SKM-1 (cell line): ENCODE data around the gene AK2.
"Not testable (repeated sequence)": the region's sequence is repeated elsewhere in the genome, so short reads cannot be mapped to it uniquely, and the experiment has no call there.

ENCODE experiments used
- DNase-seq: peaks from one replicate; lab custom pipeline; 2025; ENCODE audit not compliant: unreplicated experiment; lab: John Stamatoyannopoulos, UW

AK2 gene

GRCh38 chr1:33024430-33025179 lies 12.1 kb downstream of the AK2 start:
- not testable (repeated sequence) for DNase-seq

DNA sequence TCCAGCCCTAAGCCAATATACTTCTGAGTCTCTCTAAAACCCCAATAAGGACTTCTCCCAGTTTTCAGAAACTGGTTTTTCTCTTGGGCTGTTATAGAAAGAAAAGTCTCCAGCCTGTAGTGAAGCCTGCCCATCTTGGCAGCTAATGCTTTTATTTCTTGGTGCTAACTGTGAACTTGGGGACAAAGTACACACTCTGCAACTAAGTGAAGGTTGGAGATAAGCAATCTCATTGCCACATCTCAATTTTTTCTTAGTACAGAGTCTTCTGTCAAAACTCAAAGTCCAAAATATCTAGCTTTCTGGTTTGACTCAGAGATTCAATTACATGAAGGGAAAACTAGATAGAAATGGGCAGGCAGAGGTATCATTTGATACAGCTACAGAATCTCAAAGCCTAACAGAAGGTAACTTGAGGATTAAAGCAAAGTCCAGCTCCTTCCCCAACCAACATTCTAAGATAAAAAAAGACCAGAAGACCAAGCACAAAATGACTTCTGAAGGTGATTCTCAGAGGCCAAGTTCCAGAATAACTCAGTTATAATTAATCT lies 14.0 kb downstream of the AK2 start:
- DNase-seq = no peak

DNA sequence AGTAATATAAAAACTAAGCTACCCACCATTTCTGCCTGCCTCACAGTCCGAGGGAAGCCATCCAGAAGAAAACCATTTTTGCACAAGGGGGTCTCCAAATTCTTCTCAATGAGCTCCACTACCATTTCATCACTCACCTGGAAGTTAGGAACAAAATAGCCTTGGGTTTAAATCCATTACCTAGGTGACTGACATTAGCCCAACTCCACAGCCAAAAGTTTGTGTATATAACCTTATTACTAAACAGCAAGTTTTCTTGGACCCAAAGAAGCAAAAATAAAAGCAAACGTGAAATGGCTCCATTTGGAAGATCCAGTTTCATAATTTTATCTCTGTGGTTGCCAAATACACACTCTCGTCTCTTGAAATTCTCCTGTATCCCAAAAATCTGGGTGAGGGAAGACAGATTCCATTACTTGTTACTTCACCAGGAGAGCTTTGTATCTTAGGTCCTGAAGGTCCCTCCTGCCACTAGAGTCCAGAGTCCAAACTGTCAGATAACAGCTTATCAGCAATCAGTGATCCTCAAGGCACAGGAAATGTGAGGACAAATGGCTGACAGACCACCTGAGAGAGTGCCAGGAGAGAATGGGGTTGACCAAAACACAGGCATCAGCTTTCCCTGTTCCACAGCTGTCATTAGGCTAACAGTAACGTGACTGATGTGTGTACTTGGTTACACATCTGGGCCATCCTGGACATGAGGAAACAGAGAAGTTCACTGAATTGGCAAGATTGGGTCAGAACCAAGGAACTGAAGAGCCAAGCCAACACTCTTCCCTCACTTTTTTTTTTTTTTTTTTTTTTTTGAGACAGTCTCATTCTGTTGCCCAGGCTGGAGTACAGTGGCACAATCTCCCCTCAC lies 14.9 kb downstream of the AK2 start:
- no peak for DNase-seq

DNA sequence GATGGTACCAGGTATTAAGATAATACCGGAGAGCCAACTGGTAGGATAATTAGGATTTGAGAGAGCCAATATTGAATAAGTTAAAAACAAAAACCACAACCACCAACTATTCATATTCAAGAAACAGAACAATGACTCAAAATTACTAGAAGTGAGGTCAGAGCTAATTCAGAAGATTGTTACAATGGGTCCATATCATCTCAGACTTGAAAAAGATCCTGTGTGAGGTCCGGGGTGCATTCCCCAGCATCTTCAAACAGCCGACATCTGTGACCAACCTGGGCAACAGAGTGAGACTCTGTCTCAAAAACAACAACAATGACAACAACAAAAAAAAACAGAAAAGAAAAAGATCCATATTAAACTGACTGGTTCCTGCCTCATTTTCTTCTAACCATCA lies 18.6 kb downstream of the AK2 start:
- DNase-seq = no peak

- no peak for DNase-seq
Measured at GRCh38 chr1:33017175-33017574, 19.5 kb downstream of the AK2 start.

GRCh38 chr1:33015216-33015615 lies 21.5 kb downstream of the AK2 start:
- no peak for DNase-seq

GRCh38 chr1:33014464-33015163 lies 22.1 kb downstream of the AK2 start:
- DNase-seq = no peak

DNA sequence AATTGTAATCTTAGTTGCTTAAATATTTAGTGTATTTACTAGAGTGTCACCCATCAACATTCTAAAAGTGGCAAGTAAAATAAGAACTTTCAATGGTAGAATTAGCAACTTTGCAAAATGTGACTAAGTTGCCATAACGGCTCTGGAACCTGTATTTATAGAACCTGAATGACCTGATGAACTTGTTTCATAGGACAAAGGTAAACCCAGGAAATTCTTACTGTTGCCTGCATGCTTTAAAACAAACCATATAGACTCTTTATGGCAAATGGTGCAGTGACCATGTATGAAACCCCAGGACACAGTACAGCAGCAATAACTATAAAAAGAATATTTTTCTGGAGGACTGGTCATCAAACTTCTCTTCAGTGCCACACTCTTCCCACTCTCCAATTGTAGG lies 22.9 kb downstream of the AK2 start:
- no peak for DNase-seq

- DNase-seq = no peak
Measured at GRCh38 chr1:33012165-33012564, 24.5 kb downstream of the AK2 start.

GRCh38 chr1:33010932-33011731 lies 25.6 kb downstream of the AK2 start:
- DNase-seq = no peak

GRCh38 chr1:33009561-33009960 lies 27.1 kb downstream of the AK2 start:
- no peak for DNase-seq

- DNase-seq = no peak
Measured at GRCh38 chr1:33008051-33008914, 28.4 kb downstream of the AK2 start.

GRCh38 chr1:33007190-33008050 lies 29.3 kb downstream of the AK2 start:
- DNase-seq = no peak

DNA sequence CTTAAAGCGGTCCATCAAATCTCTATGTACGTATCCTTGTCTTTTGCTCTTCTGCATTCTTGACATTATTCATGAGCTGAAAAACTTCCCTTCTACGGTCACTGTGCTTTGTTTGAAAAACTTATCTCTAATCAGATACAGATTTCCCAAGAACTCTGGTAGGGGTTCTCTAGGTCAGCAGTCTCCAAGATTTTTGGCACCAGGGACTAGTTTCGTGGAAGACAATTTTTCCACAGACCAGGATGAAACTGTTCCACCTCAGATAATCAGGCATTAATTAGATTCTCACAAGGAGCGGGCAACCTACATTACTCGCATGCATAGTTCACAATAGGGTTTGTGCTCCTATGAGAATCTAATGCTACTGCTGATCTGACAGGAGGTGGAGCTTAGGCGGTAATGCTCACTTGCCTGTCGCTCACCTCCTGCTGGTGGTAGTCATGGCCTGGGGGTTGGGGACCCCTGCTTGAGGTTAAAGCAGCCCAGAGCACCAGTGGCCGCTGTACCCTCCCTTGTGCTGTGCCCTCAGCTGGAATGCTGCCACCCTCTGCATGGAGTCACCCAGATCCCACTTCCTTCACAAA lies 30.8 kb downstream of the AK2 start:
- no peak for DNase-seq

GRCh38 chr1:33005117-33005837 lies 31.4 kb downstream of the AK2 start:
- DNase-seq = no peak

DNA sequence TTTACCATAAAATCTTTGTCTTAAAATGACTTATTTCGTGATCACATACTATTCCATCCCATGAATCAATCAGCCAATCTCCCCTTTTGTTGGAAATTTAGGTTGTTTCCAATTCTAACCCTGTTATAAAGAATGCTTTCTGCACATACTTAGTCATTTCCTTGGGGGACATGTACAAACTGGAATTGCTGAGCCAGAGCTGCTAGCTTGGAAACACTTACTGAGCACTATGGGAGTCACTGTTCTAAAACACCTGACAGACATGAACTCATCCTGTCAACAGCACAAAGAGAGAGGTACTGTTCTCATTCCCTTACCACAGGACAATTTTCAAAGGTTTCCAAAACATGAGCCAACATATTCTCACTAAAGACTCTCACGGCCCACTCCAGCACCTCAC lies 32.1 kb downstream of the AK2 start:
- no peak for DNase-seq

GRCh38 chr1:33003657-33004056 lies 33.0 kb downstream of the AK2 start:
- DNase-seq = no peak

DNA sequence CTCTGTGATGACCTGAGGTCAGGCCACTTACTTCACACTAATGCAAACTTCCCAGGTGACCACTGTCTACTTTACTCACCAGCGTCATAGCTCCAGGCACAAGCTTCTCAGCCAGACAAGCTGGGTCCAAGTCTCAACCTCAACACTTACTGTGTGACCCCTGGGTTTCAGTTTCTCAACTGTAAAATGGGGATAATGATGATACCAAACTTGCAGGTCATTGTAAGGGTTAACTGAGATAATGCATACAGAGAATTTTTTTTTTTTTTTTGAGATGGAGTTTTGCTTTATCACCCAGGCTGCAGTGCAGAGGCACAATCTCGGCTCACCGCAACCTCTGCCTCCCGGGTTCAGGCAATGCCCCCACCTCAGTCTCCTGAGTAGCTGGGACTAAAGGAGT lies 34.7 kb downstream of the AK2 start:
- DNase-seq = no peak
